ENCODE data around the gene WDR26.
"Not testable (repeated sequence)": the region's sequence is repeated elsewhere in the genome, so short reads cannot be mapped to it uniquely, and the experiment has no call there.

DNA sequence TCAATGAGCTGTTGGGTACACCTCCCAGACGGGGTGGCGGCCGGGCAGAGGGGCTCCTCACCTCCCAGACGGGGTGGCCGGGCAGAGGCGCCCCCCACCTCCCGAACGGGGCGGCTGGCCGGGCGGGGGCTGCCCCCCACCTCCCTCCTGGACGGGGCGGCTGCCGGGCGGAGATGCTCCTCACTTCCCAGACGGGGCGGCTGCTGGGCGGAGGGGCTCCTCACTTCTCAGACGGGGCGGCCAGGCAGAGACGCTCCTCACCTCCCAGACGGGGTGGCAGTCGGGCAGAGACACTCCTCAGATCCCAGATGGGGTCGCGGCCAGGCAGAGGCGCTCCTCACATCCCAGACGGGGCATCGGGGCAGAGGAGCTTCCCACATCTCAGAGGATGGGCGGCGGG, 84.9 kb downstream of the WDR26 start:
- TF ChIP-seq, protein P1, sequence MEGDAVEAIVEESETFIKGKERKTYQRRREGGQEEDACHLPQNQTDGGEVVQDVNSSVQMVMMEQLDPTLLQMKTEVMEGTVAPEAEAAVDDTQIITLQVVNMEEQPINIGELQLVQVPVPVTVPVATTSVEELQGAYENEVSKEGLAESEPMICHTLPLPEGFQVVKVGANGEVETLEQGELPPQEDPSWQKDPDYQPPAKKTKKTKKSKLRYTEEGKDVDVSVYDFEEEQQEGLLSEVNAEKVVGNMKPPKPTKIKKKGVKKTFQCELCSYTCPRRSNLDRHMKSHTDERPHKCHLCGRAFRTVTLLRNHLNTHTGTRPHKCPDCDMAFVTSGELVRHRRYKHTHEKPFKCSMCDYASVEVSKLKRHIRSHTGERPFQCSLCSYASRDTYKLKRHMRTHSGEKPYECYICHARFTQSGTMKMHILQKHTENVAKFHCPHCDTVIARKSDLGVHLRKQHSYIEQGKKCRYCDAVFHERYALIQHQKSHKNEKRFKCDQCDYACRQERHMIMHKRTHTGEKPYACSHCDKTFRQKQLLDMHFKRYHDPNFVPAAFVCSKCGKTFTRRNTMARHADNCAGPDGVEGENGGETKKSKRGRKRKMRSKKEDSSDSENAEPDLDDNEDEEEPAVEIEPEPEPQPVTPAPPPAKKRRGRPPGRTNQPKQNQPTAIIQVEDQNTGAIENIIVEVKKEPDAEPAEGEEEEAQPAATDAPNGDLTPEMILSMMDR (IDR thresholded peaks at IDR 0.05), result not testable (repeated sequence)
- not testable (repeated sequence) for TF ChIP-seq POLR2A (IDR thresholded peaks at IDR 0.05)
